RWPE2 (cell line): Measurements from ENCODE around the gene BAD.
A peak's percentile ranks its signal among the peaks of the same experiment; 100 is the strongest.

ENCODE experiments used
- ATAC-seq: fragments of 200-7000 bp; cut with Tn5 transposase; 3 replicates; pipeline ENCODE4 v1.9.1; 2021; ENCODE audit warnings: low read depth
- DNase-seq: peaks from one replicate; pipeline ENCODE4 v3.0.0-alpha.2; 2020; ENCODE audit warnings: low spot score
- H3K27ac ChIP-seq: fragments of 450-650 bp; 2 replicates; pipeline ENCODE4 v1.5.1; 2017; ENCODE audit warnings: mild to moderate bottlenecking; ENCODE audit not compliant: poor library complexity, severe bottlenecking
- H3K27me3 ChIP-seq: fragments of 250-450 bp; sonication (Bioruptor Pico); 2 replicates; pipeline ENCODE4 v1.5.1; 2021; ENCODE audit warnings: mild to moderate bottlenecking, moderate library complexity; ENCODE audit not compliant: insufficient read depth, poor library complexity, severe bottlenecking
- H3K36me3 ChIP-seq: fragments of 250-450 bp; sonication (Bioruptor Pico); 2 replicates; pipeline ENCODE4 v1.5.1; 2020; ENCODE audit warnings: low read depth, mild to moderate bottlenecking, moderate library complexity
- H3K4me1 ChIP-seq: fragments of 250-450 bp; sonication (Bioruptor Pico); 2 replicates; pipeline ENCODE4 v1.5.1; 2021; ENCODE audit warnings: mild to moderate bottlenecking, moderate library complexity; ENCODE audit not compliant: insufficient read depth, poor library complexity, severe bottlenecking
- H3K4me3 ChIP-seq: fragments of 250-450 bp; sonication (Bioruptor Pico); 2 replicates; pipeline ENCODE4 v1.5.1; 2021; ENCODE audit warnings: mild to moderate bottlenecking, moderate library complexity; ENCODE audit not compliant: severe bottlenecking
- H3K9me3 ChIP-seq: fragments of 250-450 bp; sonication (Bioruptor Pico); 2 replicates; pipeline ENCODE4 v1.5.1; 2021; ENCODE audit warnings: mild to moderate bottlenecking, moderate library complexity; ENCODE audit not compliant: severe bottlenecking
- CTCF ChIP-seq: fragments of 450-650 bp; IDR thresholded peaks from one replicate; pipeline ENCODE4 v1.5.1; 2017; ENCODE audit warnings: mild to moderate bottlenecking, moderate library complexity; ENCODE audit not compliant: poor library complexity, severe bottlenecking

Gene BAD

DNA sequence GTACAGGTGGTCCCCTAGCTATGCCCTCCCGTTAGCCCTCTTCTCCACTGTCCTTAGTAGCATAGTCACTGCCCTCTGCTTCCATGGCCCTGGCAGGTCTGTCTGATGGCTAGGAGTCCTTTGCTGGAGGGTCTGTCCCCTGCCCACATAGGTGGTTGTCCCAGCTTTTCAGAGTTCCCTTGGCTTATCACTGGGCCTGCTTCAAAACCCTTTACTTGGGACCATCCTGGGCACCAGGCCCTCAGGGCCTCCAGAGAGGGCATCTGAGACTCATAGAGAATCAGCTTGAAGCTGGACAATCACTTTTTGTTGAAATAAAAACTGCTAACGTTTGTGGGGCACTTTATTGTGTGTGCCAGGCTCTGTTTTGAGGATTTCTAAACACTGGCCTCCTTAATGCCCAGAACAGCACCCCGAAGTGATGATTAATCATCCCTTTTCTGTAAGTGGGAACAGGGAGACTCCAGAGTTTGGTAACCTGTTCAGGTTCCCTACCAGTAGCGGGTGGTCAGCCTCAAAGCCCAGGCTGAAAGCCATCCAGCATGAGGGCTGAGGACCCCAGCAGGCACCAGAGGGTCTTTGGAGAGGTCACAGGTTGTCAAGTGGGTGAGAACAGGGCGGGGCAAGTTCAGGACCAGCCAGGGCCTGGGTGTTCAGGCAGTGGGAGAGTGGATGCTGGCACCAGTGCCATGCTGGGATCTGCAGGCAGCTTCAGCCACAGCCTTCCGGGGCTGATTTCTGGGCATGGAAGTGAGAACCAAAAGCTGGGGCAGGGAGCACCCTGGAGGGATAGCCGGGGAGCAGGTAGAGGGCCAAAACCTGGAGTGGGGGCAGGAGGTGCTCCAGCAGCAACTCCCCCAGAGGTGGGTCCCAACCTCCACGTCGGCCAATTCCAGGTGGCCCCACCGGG lies 6.1 kb upstream of the BAD start:
- no peak for TF ChIP-seq CTCF
- Histone ChIP-seq H3K4me1 (no peaks in the 10 kb centered on the region), H3K9me3 (no peaks in the 10 kb centered on the region), H3K4me3 (no peak overlapping the region), H3K27me3 (peaks cover 30% of the 10 kb centered on the region), H3K27ac (no peak overlapping the region), H3K36me3 (no peaks in the 10 kb centered on the region)
- DNase-seq (no peak), ATAC-seq (no peak)

- H3K27ac ChIP-seq = no peak overlapping the region
- no peaks in the 10 kb centered on the region for H3K9me3 ChIP-seq
- peaks cover 30% of the 10 kb centered on the region for H3K27me3 ChIP-seq
- no peak for ATAC-seq
- DNase-seq = no peak
- no peak overlapping the region for H3K4me3 ChIP-seq
- no peaks in the 10 kb centered on the region for H3K36me3 ChIP-seq
- TF ChIP-seq CTCF = no peak
- H3K4me1 ChIP-seq = no peaks in the 10 kb centered on the region
Observed at GRCh38 chr11:64289002-64289564, 4.6 kb upstream of the BAD start.

GRCh38 chr11:64288353-64288750 lies 3.9 kb upstream of the BAD start:
- Histone ChIP-seq H3K9me3 (no peaks in the 10 kb centered on the region), H3K4me3 (no peak overlapping the region), H3K4me1 (no peaks in the 10 kb centered on the region), H3K27me3 (peaks cover 25% of the 10 kb centered on the region), H3K27ac (no peak overlapping the region), H3K36me3 (peaks cover 1% of the 10 kb centered on the region; the same call in 1 of the 2 replicates)
- TF ChIP-seq CTCF = no peak
- no peak for ATAC-seq
- no peak for DNase-seq

DNA sequence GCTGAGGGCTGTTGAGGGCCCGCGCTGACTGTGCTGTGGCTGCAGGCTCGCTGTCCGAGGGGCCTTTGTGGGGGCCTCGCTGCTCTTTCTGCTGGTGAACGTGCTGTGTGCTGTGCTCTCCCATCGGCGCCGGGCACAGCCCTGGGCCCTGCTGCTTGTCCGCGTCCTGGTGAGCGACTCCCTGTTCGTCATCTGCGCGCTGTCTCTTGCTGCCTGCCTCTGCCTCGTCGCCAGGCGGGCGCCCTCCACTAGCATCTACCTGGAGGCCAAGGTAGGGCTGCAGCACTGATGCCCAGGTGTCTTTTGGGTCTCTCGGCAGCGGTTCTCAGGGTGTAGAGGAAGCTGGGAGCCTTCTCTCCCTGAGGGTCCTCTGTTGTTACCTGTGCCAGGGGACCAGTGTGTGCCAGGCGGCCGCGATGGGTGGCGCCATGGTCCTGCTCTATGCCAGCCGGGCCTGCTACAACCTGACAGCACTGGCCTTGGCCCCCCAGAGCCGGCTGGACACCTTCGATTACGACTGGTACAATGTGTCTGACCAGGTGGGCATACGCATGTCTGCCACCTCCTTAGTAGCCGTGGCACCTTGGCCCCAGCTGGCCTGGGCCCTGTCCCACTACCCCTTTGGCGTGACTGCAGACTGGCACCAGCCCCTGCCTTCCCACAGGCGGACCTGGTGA lies 3.3 kb upstream of the BAD start:
- ATAC-seq (no peak), DNase-seq (peak; percentile 62)
- Histone ChIP-seq H3K9me3 (no peaks in the 10 kb centered on the region), H3K27me3 (peaks cover 19% of the 10 kb centered on the region), H3K4me3 (no peak overlapping the region), H3K27ac (no peak overlapping the region), H3K36me3 (peaks cover 6% of the 10 kb centered on the region; the same call in 1 of the 2 replicates), H3K4me1 (no peaks in the 10 kb centered on the region)
- no peak for TF ChIP-seq CTCF
